Karpas-422 (cell line): ENCODE results near the gene PRR14L. TPM values are rescaled to one million over a fixed set of nuclear protein-coding genes. Genes with fewer than 3 reads are reported as not detected.
"Not testable (repeated sequence)": the region's sequence is repeated elsewhere in the genome, so short reads cannot be mapped to it uniquely, and the experiment has no call there.

Source experiments
- DNase-seq: peaks from one replicate; pipeline ENCODE4 v3.0.0-alpha.2; 2015
- H2AFZ ChIP-seq: fragments of 200-600 bp; sonication (generic); 2 replicates; pipeline ENCODE4 v1.6.1; 2014; ENCODE audit warnings: antibody characterized with exemption, low read length, mixed read lengths
- H3K27ac ChIP-seq: fragments of 200-600 bp; sonication (generic); 2 replicates; pipeline ENCODE4 v1.5.1; 2014; ENCODE audit warnings: mild to moderate bottlenecking, low read length, moderate library complexity
- H3K27me3 ChIP-seq: fragments of 200-600 bp; sonication (generic); 2 replicates; pipeline ENCODE4 v1.6.1; 2014; ENCODE audit warnings: low read length, mixed read lengths
- H3K36me3 ChIP-seq: fragments of 200-600 bp; sonication (generic); 2 replicates; pipeline ENCODE4 v1.6.1; 2014; ENCODE audit warnings: low read length, mixed read lengths; ENCODE audit not compliant: insufficient read depth
- H3K4me1 ChIP-seq: fragments of 200-600 bp; sonication (generic); 2 replicates; pipeline ENCODE4 v1.6.1; 2014; ENCODE audit warnings: mild to moderate bottlenecking, low read length, mixed read lengths
- H3K4me2 ChIP-seq: fragments of 200-600 bp; sonication (generic); 2 replicates; pipeline ENCODE4 v1.6.1; 2014; ENCODE audit warnings: low read length, low read depth, mild to moderate bottlenecking; ENCODE audit not compliant: poor library complexity, severe bottlenecking
- H3K4me3 ChIP-seq: fragments of 200-600 bp; sonication (generic); 2 replicates; pipeline ENCODE4 v1.5.1; 2014; ENCODE audit warnings: mild to moderate bottlenecking, antibody characterized with exemption, low read length, mixed read lengths
- H3K79me2 ChIP-seq: fragments of 200-600 bp; sonication (generic); 2 replicates; pipeline ENCODE4 v1.6.1; 2014; ENCODE audit warnings: mild to moderate bottlenecking, low read length, mixed read lengths
- H3K9ac ChIP-seq: fragments of 200-600 bp; sonication (generic); 2 replicates; pipeline ENCODE4 v1.6.0; 2014; ENCODE audit warnings: low read length
- H3K9me2 ChIP-seq: fragments of 200-600 bp; sonication (generic), shearing (Covaris generic); replicated peaks from 2 replicates; pipeline ENCODE4 v1.6.0; 2014; ENCODE audit warnings: mild to moderate bottlenecking, low read length, moderate library complexity; ENCODE audit not compliant: insufficient read depth
- H3K9me3 ChIP-seq: fragments of 300-700, 200-600 bp; sonication (generic); 2 replicates; pipeline ENCODE4 v1.6.1; 2014; ENCODE audit warnings: low read length, mixed read lengths
- H4K20me1 ChIP-seq: fragments of 200-600 bp; sonication (generic); 2 replicates; pipeline ENCODE4 v1.6.1; 2014; ENCODE audit warnings: mild to moderate bottlenecking, antibody characterized with exemption, low read length, low read depth; ENCODE audit not compliant: insufficient read depth
- total RNA-seq: library from RNA; depleted of rRNA; stranded (reverse); fragments of >200 nt; shearing (Covaris generic); gene quantifications from 2 replicates; pipeline ENCODE4 v1.2.3, GENCODE V29; 2014; ENCODE audit warnings: low replicate concordance

Gene PRR14L
- total RNA-seq, 1 experiment from 2014 or later: 26.0 TPM

DNA sequence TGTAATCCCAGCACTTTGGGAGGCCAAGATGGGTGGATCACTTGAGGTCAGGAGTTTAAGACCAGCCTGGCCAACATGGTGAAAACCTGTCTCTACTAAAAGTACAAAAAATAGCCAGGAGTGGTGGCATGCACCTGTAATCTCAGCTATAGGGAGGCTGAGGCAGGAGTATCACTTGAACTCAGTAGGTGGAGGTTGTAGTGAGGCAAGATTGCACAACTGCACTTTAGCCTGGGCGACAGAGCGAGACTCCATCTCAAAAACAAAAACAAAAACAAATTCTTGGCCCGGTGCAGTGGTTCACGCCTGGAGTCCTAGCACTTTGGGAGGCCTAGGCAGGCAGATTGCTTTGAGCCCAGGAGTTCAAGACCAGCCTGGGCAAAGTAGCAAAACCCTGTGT is 81.1 kb downstream of the PRR14L start:
- H3K9ac ChIP-seq, H3K4me3 ChIP-seq, H2AFZ ChIP-seq, H3K4me2 ChIP-seq, H4K20me1 ChIP-seq, H3K79me2 ChIP-seq, H3K4me1 ChIP-seq, H3K27ac ChIP-seq, H3K27me3 ChIP-seq, DNase-seq, H3K9me2 ChIP-seq, H3K9me3 ChIP-seq, H3K36me3 ChIP-seq: not testable (repeated sequence)

DNA sequence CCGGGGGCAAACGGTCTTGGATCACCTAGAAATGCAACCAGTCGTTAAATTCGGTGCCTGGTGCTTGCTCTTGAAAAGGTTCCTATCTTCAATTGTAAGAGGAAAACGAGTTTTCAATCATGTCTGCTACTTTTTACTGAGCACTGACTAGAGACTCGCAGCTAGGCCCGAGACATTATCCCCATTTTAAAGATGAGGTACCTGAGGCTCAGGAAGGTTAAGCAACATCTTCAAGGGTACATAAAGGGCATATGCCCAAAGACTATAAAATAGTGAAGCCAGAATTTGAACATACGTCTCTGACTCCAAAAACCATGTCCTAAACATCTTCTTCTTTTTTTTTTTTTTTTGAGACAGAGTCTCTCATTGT is 87.3 kb downstream of the PRR14L start:
- H2AFZ ChIP-seq: peak overlapping the region; percentile 95
- no peak for DNase-seq
- H3K27ac ChIP-seq: no peak overlapping the region
- H3K79me2 ChIP-seq: peaks cover 43% of the 10 kb centered on the region
- peak overlapping the region; percentile 96 for H3K4me3 ChIP-seq
- no peaks in the 10 kb centered on the region for H3K9me2 ChIP-seq
- H3K9ac ChIP-seq: peak overlapping the region; percentile 63
- no peaks in the 10 kb centered on the region for H3K9me3 ChIP-seq
- H4K20me1 ChIP-seq: no peaks in the 10 kb centered on the region
- no peaks in the 10 kb centered on the region for H3K36me3 ChIP-seq
- H3K4me2 ChIP-seq: peak overlapping the region; percentile 88
- peaks cover 18% of the 10 kb centered on the region for H3K4me1 ChIP-seq
- no peaks in the 10 kb centered on the region for H3K27me3 ChIP-seq

GRCh38 chr22:31661851-31662667 is 87.9 kb downstream of the PRR14L start, which contains the start of gene PISD:
Gene PISD (minus strand): TSS chr22:31662215. CDS start chr22:31662208, 7 bp downstream.
- Histone ChIP-seq H3K27ac (peak within 1 kb of the TSS; percentile 28; the same call in 1 of the 2 replicates), H3K9me2 (no peaks in the 10 kb centered on the region), H3K9ac (peak within 1 kb of the TSS; percentile 74), H3K79me2 (peaks cover 45% of the 10 kb centered on the region), H3K4me3 (peak within 1 kb of the TSS; percentile 96), H3K4me2 (peak within 1 kb of the TSS; percentile 88), H4K20me1 (no peaks in the 10 kb centered on the region), H3K27me3 (no peaks in the 10 kb centered on the region), H2AFZ (peak within 1 kb of the TSS; percentile 95), H3K36me3 (no peaks in the 10 kb centered on the region), H3K4me1 (peaks cover 18% of the 10 kb centered on the region), H3K9me3 (no peaks in the 10 kb centered on the region)
- peak; percentile 99 for DNase-seq

GRCh38 chr22:31660860-31661341 is 89.0 kb downstream of the PRR14L start:
- H3K79me2 ChIP-seq: peaks cover 54% of the 10 kb centered on the region
- H4K20me1 ChIP-seq, H3K9me3 ChIP-seq, H2AFZ ChIP-seq, H3K36me3 ChIP-seq, H3K27me3 ChIP-seq, H3K9me2 ChIP-seq, DNase-seq: not testable (repeated sequence)
- H3K27ac ChIP-seq: peak overlapping the region; percentile 28; the same call in 1 of the 2 replicates
- peak overlapping the region; percentile 96 for H3K4me3 ChIP-seq
- H3K4me1 ChIP-seq: peaks cover 18% of the 10 kb centered on the region
- H3K9ac ChIP-seq: peak overlapping the region; percentile 74
- peak overlapping the region; percentile 88 for H3K4me2 ChIP-seq

DNA sequence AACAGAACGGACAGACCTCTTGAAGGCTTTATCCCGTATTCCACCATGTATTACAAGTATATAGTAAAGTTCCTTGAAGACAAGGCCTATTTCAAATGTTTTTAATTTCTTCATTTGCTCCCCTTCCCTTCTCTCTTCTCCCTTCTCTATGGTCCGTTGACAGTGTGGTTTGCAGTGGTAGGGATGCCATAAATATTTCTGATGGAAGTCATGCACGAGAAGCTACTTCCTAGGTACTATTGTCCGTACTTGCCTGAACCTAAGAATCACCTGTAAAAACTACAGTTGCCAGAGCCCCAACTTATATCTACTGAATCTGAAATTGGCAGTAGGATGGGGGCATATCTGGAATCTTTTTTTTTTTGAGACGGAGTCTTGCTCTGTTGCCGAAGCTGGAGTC is 90.7 kb downstream of the PRR14L start:
- no peak for DNase-seq
- no peak overlapping the region for H2AFZ ChIP-seq
- no peaks in the 10 kb centered on the region for H3K9me2 ChIP-seq
- H3K4me2 ChIP-seq: no peak overlapping the region
- peaks cover 71% of the 10 kb centered on the region for H3K79me2 ChIP-seq
- peaks cover 23% of the 10 kb centered on the region for H3K4me1 ChIP-seq
- H4K20me1 ChIP-seq: no peaks in the 10 kb centered on the region
- no peaks in the 10 kb centered on the region for H3K27me3 ChIP-seq
- no peak overlapping the region for H3K9ac ChIP-seq
- no peak overlapping the region for H3K27ac ChIP-seq
- H3K9me3 ChIP-seq: no peaks in the 10 kb centered on the region
- H3K4me3 ChIP-seq: no peak overlapping the region
- H3K36me3 ChIP-seq: no peaks in the 10 kb centered on the region

GRCh38 chr22:31654408-31654807 is 95.5 kb downstream of the PRR14L start:
- Histone ChIP-seq H3K4me2 (peak overlapping the region; percentile 77), H3K36me3 (no peaks in the 10 kb centered on the region), H3K4me3 (no peak overlapping the region; the same call in 1 of the 2 replicates)

GRCh38 chr22:31653944-31654343 is 96.0 kb downstream of the PRR14L start:
- peak overlapping the region; percentile 77 for H3K4me2 ChIP-seq
- H3K9ac ChIP-seq: no peak overlapping the region
- peaks cover 88% of the 10 kb centered on the region for H3K79me2 ChIP-seq
- H3K4me1 ChIP-seq: peaks cover 32% of the 10 kb centered on the region
- no peak overlapping the region for H2AFZ ChIP-seq
- no peak for DNase-seq
- H3K9me3 ChIP-seq: no peaks in the 10 kb centered on the region
- peak overlapping the region; percentile 83 for H3K27ac ChIP-seq
- no peaks in the 10 kb centered on the region for H4K20me1 ChIP-seq
- H3K36me3 ChIP-seq: no peaks in the 10 kb centered on the region
- H3K4me3 ChIP-seq: no peak overlapping the region; the same call in 1 of the 2 replicates
- no peaks in the 10 kb centered on the region for H3K27me3 ChIP-seq
- no peaks in the 10 kb centered on the region for H3K9me2 ChIP-seq

More at GRCh38 chr22:31654408-31654807, 95.5 kb downstream of the PRR14L start:
- Histone ChIP-seq H3K9me3 (no peaks in the 10 kb centered on the region), H4K20me1 (no peaks in the 10 kb centered on the region), H3K27ac (peak overlapping the region; percentile 83), H3K9me2 (no peaks in the 10 kb centered on the region), H3K27me3 (no peaks in the 10 kb centered on the region), H3K79me2 (peaks cover 91% of the 10 kb centered on the region), H3K9ac (no peak overlapping the region), H2AFZ (no peak overlapping the region), H3K4me1 (peaks cover 32% of the 10 kb centered on the region)
- no peak for DNase-seq

DNA sequence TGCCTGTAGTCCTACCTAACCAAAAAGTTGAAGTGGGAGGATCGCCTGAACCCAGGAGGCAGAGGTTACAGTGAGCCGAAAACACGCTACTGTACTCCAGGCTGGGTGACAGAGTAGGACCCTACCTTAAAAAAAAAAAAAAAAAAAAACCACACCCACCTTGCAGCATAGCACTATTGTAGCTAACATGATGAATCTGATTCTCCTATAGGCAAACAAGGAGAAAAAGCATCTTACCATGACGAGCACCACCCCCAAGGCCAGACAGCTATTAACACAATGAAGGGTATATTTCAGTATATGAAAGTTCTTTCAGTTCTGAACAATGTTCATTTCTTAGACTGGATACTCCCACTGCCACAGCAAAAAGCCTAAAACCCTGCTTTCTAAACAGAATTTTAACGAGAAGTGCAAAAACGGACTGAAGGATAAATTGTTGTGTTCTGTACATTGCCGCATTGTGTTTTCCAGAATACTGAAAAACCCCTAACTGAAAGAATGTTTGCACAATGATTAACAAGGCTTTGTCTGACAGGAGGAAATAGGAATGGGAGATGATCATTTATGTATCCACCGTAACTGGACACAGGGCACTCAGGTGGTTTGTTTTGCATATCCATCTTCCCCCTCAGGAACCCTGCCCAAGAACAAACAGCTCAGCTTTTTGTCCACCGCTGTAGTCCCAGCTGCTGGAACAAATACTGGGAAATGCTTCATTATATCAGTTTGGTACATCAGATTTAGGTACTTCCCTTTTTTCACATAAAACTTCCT is 96.8 kb downstream of the PRR14L start:
- Histone ChIP-seq H3K4me1 (peaks cover 32% of the 10 kb centered on the region), H4K20me1 (no peaks in the 10 kb centered on the region), H3K79me2 (peaks cover 83% of the 10 kb centered on the region), H3K4me3 (peak overlapping the region; percentile 59), H3K9me3 (no peaks in the 10 kb centered on the region), H2AFZ (no peak overlapping the region), H3K27me3 (no peaks in the 10 kb centered on the region), H3K27ac (peak overlapping the region; percentile 83), H3K4me2 (peak overlapping the region; percentile 77), H3K9ac (peak overlapping the region; percentile 46), H3K9me2 (no peaks in the 10 kb centered on the region), H3K36me3 (no peaks in the 10 kb centered on the region)
- no peak for DNase-seq
